RWPE2 (cell line): ENCODE results near the gene ESD.

Source experiments
- ATAC-seq: fragments of 200-7000 bp; cut with Tn5 transposase; 3 replicates; pipeline ENCODE4 v1.9.1; 2021; ENCODE audit warnings: low read depth
- DNase-seq: peaks from one replicate; pipeline ENCODE4 v3.0.0-alpha.2; 2020; ENCODE audit warnings: low spot score
- H3K27ac ChIP-seq: fragments of 450-650 bp; 2 replicates; pipeline ENCODE4 v1.5.1; 2017; ENCODE audit warnings: mild to moderate bottlenecking; ENCODE audit not compliant: poor library complexity, severe bottlenecking
- H3K27me3 ChIP-seq: fragments of 250-450 bp; sonication (Bioruptor Pico); 2 replicates; pipeline ENCODE4 v1.5.1; 2021; ENCODE audit warnings: mild to moderate bottlenecking, moderate library complexity; ENCODE audit not compliant: insufficient read depth, poor library complexity, severe bottlenecking
- H3K36me3 ChIP-seq: fragments of 250-450 bp; sonication (Bioruptor Pico); 2 replicates; pipeline ENCODE4 v1.5.1; 2020; ENCODE audit warnings: low read depth, mild to moderate bottlenecking, moderate library complexity
- H3K4me1 ChIP-seq: fragments of 250-450 bp; sonication (Bioruptor Pico); 2 replicates; pipeline ENCODE4 v1.5.1; 2021; ENCODE audit warnings: mild to moderate bottlenecking, moderate library complexity; ENCODE audit not compliant: insufficient read depth, poor library complexity, severe bottlenecking
- H3K4me3 ChIP-seq: fragments of 250-450 bp; sonication (Bioruptor Pico); 2 replicates; pipeline ENCODE4 v1.5.1; 2021; ENCODE audit warnings: mild to moderate bottlenecking, moderate library complexity; ENCODE audit not compliant: severe bottlenecking
- H3K9me3 ChIP-seq: fragments of 250-450 bp; sonication (Bioruptor Pico); 2 replicates; pipeline ENCODE4 v1.5.1; 2021; ENCODE audit warnings: mild to moderate bottlenecking, moderate library complexity; ENCODE audit not compliant: severe bottlenecking
- TF ChIP-seq, protein P1 (sequence below): fragments of 450-650 bp; IDR thresholded peaks from one replicate; pipeline ENCODE4 v1.5.1; 2017; ENCODE audit warnings: mild to moderate bottlenecking, moderate library complexity; ENCODE audit not compliant: poor library complexity, severe bottlenecking

The ESD gene

DNA sequence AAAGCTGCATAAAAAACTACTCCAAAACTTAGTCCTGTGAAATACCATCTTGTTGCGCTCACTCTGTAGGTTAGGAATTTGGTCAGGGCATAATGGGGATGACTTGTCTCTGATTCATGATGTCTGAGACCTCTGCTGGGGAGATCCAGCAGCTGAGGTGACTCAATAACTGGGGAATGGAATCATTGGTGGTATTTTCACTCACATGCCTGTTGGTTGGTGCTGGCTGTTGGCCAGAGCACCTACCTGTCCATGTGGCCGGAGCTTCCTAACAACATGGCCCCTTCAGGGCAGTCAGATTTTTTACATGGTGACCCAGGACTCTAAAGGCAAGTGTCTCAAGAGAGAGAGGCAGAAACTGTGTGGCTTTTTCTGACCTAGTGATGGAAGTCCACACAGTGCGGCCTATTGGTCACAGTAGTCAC is 7.4 kb upstream of the ESD start:
- Histone ChIP-seq H3K9me3 (no peaks in the 10 kb centered on the region), H3K27me3 (no peaks in the 10 kb centered on the region), H3K27ac (peak overlapping the region; percentile 65), H3K4me3 (no peak overlapping the region), H3K36me3 (no peaks in the 10 kb centered on the region), H3K4me1 (peaks cover 18% of the 10 kb centered on the region)
- ATAC-seq (peak; percentile 99), DNase-seq (peak; percentile 79)
- TF ChIP-seq, protein P1, sequence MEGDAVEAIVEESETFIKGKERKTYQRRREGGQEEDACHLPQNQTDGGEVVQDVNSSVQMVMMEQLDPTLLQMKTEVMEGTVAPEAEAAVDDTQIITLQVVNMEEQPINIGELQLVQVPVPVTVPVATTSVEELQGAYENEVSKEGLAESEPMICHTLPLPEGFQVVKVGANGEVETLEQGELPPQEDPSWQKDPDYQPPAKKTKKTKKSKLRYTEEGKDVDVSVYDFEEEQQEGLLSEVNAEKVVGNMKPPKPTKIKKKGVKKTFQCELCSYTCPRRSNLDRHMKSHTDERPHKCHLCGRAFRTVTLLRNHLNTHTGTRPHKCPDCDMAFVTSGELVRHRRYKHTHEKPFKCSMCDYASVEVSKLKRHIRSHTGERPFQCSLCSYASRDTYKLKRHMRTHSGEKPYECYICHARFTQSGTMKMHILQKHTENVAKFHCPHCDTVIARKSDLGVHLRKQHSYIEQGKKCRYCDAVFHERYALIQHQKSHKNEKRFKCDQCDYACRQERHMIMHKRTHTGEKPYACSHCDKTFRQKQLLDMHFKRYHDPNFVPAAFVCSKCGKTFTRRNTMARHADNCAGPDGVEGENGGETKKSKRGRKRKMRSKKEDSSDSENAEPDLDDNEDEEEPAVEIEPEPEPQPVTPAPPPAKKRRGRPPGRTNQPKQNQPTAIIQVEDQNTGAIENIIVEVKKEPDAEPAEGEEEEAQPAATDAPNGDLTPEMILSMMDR = no peak

DNA sequence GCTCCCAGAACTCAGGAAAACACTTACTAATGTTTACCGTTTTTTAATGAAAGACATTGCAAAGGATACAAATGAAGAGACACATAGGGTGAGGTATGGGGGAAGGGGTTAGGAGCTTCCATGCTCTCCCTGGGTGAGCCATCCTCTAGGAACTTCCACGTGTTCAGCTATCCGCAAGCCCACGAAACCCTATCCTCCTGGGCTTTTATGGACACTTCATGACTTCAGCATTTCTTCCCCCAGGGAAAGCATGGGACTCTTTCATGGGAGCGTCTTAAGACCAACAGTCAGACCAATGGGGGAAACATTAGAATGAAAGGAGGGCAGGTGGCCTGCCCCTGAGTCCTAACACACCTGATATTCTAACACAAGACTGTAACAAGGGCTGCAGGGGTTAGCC is 6.6 kb upstream of the ESD start:
- peaks cover 18% of the 10 kb centered on the region for H3K4me1 ChIP-seq
- no peaks in the 10 kb centered on the region for H3K36me3 ChIP-seq
- peak overlapping the region; percentile 65 for H3K27ac ChIP-seq
- no peak overlapping the region for H3K4me3 ChIP-seq
- H3K27me3 ChIP-seq = no peaks in the 10 kb centered on the region
- DNase-seq (no peak), ATAC-seq (no peak)
- H3K9me3 ChIP-seq = no peaks in the 10 kb centered on the region
- TF ChIP-seq, protein P1 = no peak

GRCh38 chr13:46801858-46802257 is 4.9 kb upstream of the ESD start:
- DNase-seq (no peak), ATAC-seq (no peak; the same call in 2 of the 3 replicates)
- TF ChIP-seq, protein P1 = no peak
- Histone ChIP-seq H3K27me3 (no peaks in the 10 kb centered on the region), H3K4me1 (peaks cover 29% of the 10 kb centered on the region), H3K27ac (no peak overlapping the region), H3K4me3 (no peak overlapping the region), H3K36me3 (no peaks in the 10 kb centered on the region), H3K9me3 (no peaks in the 10 kb centered on the region)

DNA sequence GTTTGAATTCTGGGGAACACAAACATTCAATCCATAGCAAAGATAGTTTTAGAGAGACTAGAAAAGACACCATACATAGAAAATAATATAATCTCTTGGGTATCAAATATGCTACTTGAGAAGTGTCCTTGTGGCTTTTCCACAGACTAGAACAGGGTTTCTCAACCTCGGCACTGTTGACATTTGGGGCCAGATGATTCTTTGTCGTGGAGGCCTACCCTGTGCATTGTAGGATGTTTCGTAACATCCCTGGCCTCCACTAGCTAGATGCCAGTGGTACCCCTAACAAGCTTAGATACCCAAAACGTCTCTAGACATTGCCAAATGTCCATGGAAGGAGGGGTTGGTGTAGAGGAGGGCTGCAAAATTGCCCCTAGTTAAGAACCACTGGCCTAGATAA is 2.2 kb upstream of the ESD start:
- no peaks in the 10 kb centered on the region for H3K9me3 ChIP-seq
- peaks cover 29% of the 10 kb centered on the region for H3K4me1 ChIP-seq
- TF ChIP-seq, protein P1 = no peak
- peaks cover 7% of the 10 kb centered on the region; the same call in 1 of the 2 replicates for H3K36me3 ChIP-seq
- ATAC-seq = no peak
- no peak for DNase-seq
- no peak overlapping the region for H3K4me3 ChIP-seq
- no peaks in the 10 kb centered on the region for H3K27me3 ChIP-seq
- no peak overlapping the region for H3K27ac ChIP-seq

GRCh38 chr13:46797501-46798237 is 708 bp upstream of the ESD start:
- ATAC-seq (no peak), DNase-seq (no peak)
- peaks cover 23% of the 10 kb centered on the region for H3K4me1 ChIP-seq
- peaks cover 21% of the 10 kb centered on the region for H3K36me3 ChIP-seq
- TF ChIP-seq, protein P1 = no peak
- H3K27ac ChIP-seq = peak overlapping the region; percentile 58
- H3K4me3 ChIP-seq = peak overlapping the region; percentile 91
- H3K27me3 ChIP-seq = no peaks in the 10 kb centered on the region
- H3K9me3 ChIP-seq = no peaks in the 10 kb centered on the region
